K562 (cell line): Measurements from ENCODE around the gene WDR18. TPM values are rescaled to one million over a fixed set of nuclear protein-coding genes. Genes with fewer than 3 reads are reported as not detected.
A peak's percentile ranks its signal among the peaks of the same experiment; 100 is the strongest.

ENCODE experiments used
- ARHGAP35 ChIP-seq: fragments of 450-650 bp; IDR thresholded peaks from 2 replicates; pipeline ENCODE4 v1.6.1; 2018; ENCODE audit not compliant: partially characterized antibody
- ELF4 ChIP-seq: fragments of 450-650 bp; formaldehyde crosslinking; IDR thresholded peaks from 2 replicates; pipeline ENCODE4 v1.4.0; 2022; ENCODE audit warnings: missing genetic modification characterization
- HNRNPUL1 ChIP-seq: fragments of 200-400 bp; formaldehyde crosslinking; IDR thresholded peaks from 2 replicates; pipeline ENCODE4 v1.6.1; 2017; ENCODE audit warnings: low read length
- JUNB ChIP-seq: fragments of 450-650 bp; formaldehyde crosslinking; conservative IDR thresholded peaks from 2 replicates; pipeline ENCODE4 v1.4.0; 2020; ENCODE audit warnings: mild to moderate bottlenecking
- MXI1 ChIP-seq: IDR thresholded peaks from 2 replicates; pipeline ENCODE4 v1.6.1; 2011; ENCODE audit warnings: low read depth, mild to moderate bottlenecking, improper control_type of control experiment, low read length
- NEUROD1 ChIP-seq: fragments of 150-350 bp; IDR thresholded peaks from 2 replicates; pipeline ENCODE4 v1.6.1; 2014; ENCODE audit warnings: borderline replicate concordance, low read length, low read depth; ENCODE audit not compliant: partially characterized antibody
- NFYB ChIP-seq: IDR thresholded peaks from 2 replicates; pipeline ENCODE4 v1.6.1; 2011; ENCODE audit warnings: mild to moderate bottlenecking, moderate library complexity; ENCODE audit not compliant: insufficient read length; ENCODE audit errors: extremely low read depth
- PTRF ChIP-seq: fragments of 450-650 bp; IDR thresholded peaks from 2 replicates; pipeline ENCODE4 v1.6.1; 2016; ENCODE audit warnings: mild to moderate bottlenecking, missing genetic modification characterization, missing compliant biosample characterization
- SMC3 ChIP-seq: conservative IDR thresholded peaks from 2 replicates; pipeline ENCODE4 v1.6.1; 2011; ENCODE audit warnings: low read depth, low read length, improper control_type of control experiment; ENCODE audit not compliant: insufficient read depth
- TARDBP ChIP-seq: fragments of 450-650 bp; IDR thresholded peaks from 2 replicates; pipeline ENCODE4 v1.6.1; 2016
- ZFP30 ChIP-seq: fragments of 250-450 bp; sonication (Bioruptor Pico); IDR thresholded peaks from 2 replicates; pipeline ENCODE4 v1.8.0; 2022; ENCODE audit warnings: moderate library complexity, mild to moderate bottlenecking, inconsistent platforms, borderline replicate concordance
- ZNF224 ChIP-seq: sonication (generic); formaldehyde crosslinking; IDR thresholded peaks from 2 replicates; pipeline ENCODE4 v1.8.0; 2022; ENCODE audit warnings: mild to moderate bottlenecking, missing genetic modification reagents
- ZNF3 ChIP-seq: fragments of 250-450 bp; sonication (Bioruptor Pico); IDR thresholded peaks from 2 replicates; pipeline ENCODE4 v1.5.0; 2021; ENCODE audit warnings: mild to moderate bottlenecking, moderate library complexity
- ZNF384 ChIP-seq: IDR thresholded peaks from 2 replicates; pipeline ENCODE4 v1.6.1; 2012; ENCODE audit warnings: low read depth, low read length, improper control_type of control experiment
- ZNF444 ChIP-seq: fragments of 250-450 bp; sonication (Bioruptor Pico); IDR thresholded peaks from 2 replicates; pipeline ENCODE4 v1.4.0; 2020; ENCODE audit warnings: mild to moderate bottlenecking, moderate library complexity
- ZNF445 ChIP-seq: fragments of 250-450 bp; sonication (Bioruptor Pico); IDR thresholded peaks from 2 replicates; pipeline ENCODE4 v1.4.0; 2020; ENCODE audit warnings: low read depth, mild to moderate bottlenecking, moderate library complexity
- ZNF57 ChIP-seq: fragments of 450-650 bp; formaldehyde crosslinking; IDR thresholded peaks from 2 replicates; pipeline ENCODE4 v1.4.0; 2020; ENCODE audit warnings: mild to moderate bottlenecking, moderate library complexity
- ZNF830 ChIP-seq: fragments of 250-450 bp; sonication (Bioruptor Pico); IDR thresholded peaks from 2 replicates; pipeline ENCODE4 v1.5.0; 2021; ENCODE audit warnings: mild to moderate bottlenecking
- polyA plus RNA-seq, 8 experiments: library from polyadenylated mRNA; depleted of rRNA in 4 of 8; stranded (reverse) in 5 of 8; unstranded in 3 of 8; fragments of >200 nt; fragmentation: Nextera tagmentation in 2 of 8; fragmentation: Illumina TruSeq in 1 of 8; extraction: Ambion mirVana in 2 of 8; extraction: Trizol in 1 of 8; gene quantifications; 2 replicates each; pipeline versions ENCODE4 v1.2.1 to v1.2.3, GENCODE V29; 2011 to 2014; ENCODE audit warnings: inconsistent platforms in 1 of 8, missing spikeins in 1 of 8
- total RNA-seq, 7 experiments: library from RNA; depleted of rRNA in 6 of 7; stranded (reverse); fragments of >200 nt in 6 of 7; fragmentation: Illumina TruSeq in 2 of 7; extraction: Trizol in 2 of 7; gene quantifications; 2 replicates each; pipeline versions ENCODE4 v1.2.1 to v1.2.3, GENCODE V29; 2011 to 2021; ENCODE audit warnings: low replicate concordance in 1 of 7
- TF ChIP-seq, protein P1 (sequence below): fragments of 450-650 bp; IDR thresholded peaks from 2 replicates; pipeline ENCODE4 v1.6.1; 2016
- TF ChIP-seq, protein P2 (sequence below), 2 experiments: fragments of 450-650 bp; IDR thresholded peaks; 2 replicates each; pipeline ENCODE4 v1.6.1; 2018; ENCODE audit warnings: mild to moderate bottlenecking in 2 of 2, low read depth in 1 of 2; ENCODE audit not compliant: partially characterized antibody in 2 of 2
- TF ChIP-seq, protein P3 (sequence below), 2 experiments: fragments of 450-650 bp in 1 of 2; sonication (generic) in 1 of 2; formaldehyde crosslinking; conservative IDR thresholded peaks; 2 replicates each; pipeline versions ENCODE4 v1.4.0 to v1.8.1; 2020 to 2022; ENCODE audit warnings: mild to moderate bottlenecking in 1 of 2, missing genetic modification reagents in 1 of 2
- TF ChIP-seq, protein P4 (sequence below), 2 experiments: fragments of 450-650 bp in 1 of 2; sonication (generic) in 1 of 2; formaldehyde crosslinking in 1 of 2; IDR thresholded peaks in 1 of 2; conservative IDR thresholded peaks in 1 of 2; 2 replicates each; pipeline versions ENCODE4 v1.6.1 to v1.8.1; 2016 to 2023; ENCODE audit warnings: mild to moderate bottlenecking in 2 of 2, moderate library complexity in 2 of 2, inconsistent platforms in 1 of 2, missing genetic modification reagents in 1 of 2

Gene WDR18
- total and polyA plus RNA-seq, 9 of the 15 experiments (the other 6 are each of a cell fraction or from before 2014, with no cell fraction given) = 0.65 to 181 (median 30.1) TPM

DNA sequence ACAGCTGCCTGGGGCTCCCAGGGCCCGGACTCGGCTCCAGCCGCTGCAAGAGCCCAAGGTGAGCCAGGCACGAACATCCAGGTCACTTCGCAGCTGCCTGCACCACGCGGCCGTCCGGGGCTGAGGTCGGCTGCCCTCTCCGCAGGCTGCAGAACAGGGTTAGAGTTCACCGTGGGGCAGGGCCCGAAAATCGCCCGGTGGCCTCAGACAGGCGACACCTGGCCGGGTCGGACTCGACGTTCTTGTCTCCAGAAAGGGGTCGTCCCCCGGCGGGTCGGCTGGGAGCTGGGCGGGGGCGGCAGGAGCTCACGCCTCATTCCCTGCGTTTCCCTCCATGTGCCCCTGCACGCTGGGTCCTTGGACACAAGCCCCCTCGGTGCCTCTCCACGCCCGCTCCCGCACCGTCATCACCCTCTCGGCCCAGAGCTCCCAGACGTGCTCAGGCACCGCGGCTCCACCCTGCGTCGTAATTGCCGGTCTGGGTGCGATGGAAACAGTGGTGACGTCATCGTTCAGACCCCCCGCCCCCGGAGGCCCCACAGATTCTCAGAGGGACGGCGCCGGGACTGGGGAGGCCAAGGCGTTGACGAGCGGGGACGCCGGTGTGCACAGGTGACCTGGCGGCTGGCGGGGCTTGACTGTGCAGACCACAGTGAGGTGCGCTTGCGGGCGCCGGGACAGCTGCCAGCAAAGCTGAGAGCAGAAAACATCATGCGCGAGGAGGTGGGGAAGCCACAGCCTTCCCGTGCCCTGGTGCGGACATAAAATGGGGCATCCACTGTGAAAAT lies 12.1 kb downstream of the WDR18 start (continued):
- TF ChIP-seq, protein P1, sequence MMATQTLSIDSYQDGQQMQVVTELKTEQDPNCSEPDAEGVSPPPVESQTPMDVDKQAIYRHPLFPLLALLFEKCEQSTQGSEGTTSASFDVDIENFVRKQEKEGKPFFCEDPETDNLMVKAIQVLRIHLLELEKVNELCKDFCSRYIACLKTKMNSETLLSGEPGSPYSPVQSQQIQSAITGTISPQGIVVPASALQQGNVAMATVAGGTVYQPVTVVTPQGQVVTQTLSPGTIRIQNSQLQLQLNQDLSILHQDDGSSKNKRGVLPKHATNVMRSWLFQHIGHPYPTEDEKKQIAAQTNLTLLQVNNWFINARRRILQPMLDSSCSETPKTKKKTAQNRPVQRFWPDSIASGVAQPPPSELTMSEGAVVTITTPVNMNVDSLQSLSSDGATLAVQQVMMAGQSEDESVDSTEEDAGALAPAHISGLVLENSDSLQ = no peak
- TF ChIP-seq, protein P2, sequence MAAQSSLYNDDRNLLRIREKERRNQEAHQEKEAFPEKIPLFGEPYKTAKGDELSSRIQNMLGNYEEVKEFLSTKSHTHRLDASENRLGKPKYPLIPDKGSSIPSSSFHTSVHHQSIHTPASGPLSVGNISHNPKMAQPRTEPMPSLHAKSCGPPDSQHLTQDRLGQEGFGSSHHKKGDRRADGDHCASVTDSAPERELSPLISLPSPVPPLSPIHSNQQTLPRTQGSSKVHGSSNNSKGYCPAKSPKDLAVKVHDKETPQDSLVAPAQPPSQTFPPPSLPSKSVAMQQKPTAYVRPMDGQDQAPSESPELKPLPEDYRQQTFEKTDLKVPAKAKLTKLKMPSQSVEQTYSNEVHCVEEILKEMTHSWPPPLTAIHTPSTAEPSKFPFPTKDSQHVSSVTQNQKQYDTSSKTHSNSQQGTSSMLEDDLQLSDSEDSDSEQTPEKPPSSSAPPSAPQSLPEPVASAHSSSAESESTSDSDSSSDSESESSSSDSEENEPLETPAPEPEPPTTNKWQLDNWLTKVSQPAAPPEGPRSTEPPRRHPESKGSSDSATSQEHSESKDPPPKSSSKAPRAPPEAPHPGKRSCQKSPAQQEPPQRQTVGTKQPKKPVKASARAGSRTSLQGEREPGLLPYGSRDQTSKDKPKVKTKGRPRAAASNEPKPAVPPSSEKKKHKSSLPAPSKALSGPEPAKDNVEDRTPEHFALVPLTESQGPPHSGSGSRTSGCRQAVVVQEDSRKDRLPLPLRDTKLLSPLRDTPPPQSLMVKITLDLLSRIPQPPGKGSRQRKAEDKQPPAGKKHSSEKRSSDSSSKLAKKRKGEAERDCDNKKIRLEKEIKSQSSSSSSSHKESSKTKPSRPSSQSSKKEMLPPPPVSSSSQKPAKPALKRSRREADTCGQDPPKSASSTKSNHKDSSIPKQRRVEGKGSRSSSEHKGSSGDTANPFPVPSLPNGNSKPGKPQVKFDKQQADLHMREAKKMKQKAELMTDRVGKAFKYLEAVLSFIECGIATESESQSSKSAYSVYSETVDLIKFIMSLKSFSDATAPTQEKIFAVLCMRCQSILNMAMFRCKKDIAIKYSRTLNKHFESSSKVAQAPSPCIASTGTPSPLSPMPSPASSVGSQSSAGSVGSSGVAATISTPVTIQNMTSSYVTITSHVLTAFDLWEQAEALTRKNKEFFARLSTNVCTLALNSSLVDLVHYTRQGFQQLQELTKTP (IDR thresholded peaks at IDR 0.05; ENCODE audit: low read depth in 1 of 2, partially characterized antibody in 2 of 2) = no peak
- TF ChIP-seq TARDBP = no peak
- TF ChIP-seq ELF4 (CRISPR knock-in tag) = no peak
- TF ChIP-seq SMC3 = no peak
- TF ChIP-seq HNRNPUL1 = no peak
- TF ChIP-seq MXI1 = no peak
- TF ChIP-seq ZNF384 = no peak
- TF ChIP-seq ZNF444 (CRISPR knock-in tag) = no peak
- TF ChIP-seq ZNF224 (CRISPR knock-in tag) = no peak
- no peak for TF ChIP-seq ZFP30 (CRISPR knock-in tag)
- TF ChIP-seq ZNF445 (CRISPR knock-in tag) = no peak
- TF ChIP-seq PTRF (tag) = no peak
- TF ChIP-seq, protein P3, sequence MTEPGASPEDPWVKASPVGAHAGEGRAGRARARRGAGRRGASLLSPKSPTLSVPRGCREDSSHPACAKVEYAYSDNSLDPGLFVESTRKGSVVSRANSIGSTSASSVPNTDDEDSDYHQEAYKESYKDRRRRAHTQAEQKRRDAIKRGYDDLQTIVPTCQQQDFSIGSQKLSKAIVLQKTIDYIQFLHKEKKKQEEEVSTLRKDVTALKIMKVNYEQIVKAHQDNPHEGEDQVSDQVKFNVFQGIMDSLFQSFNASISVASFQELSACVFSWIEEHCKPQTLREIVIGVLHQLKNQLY (CRISPR knock-in tag; conservative IDR thresholded peaks at IDR 0.05) = no peak
- TF ChIP-seq ARHGAP35 = no peak
- no peak for TF ChIP-seq ZNF3 (CRISPR knock-in tag)
- no peak for TF ChIP-seq NEUROD1
- TF ChIP-seq JUNB = peak; percentile 95
- TF ChIP-seq ZNF830 (CRISPR knock-in tag) = no peak
- TF ChIP-seq ZNF57 (CRISPR knock-in tag) = no peak
- no peak for TF ChIP-seq NFYB
- TF ChIP-seq, protein P4, sequence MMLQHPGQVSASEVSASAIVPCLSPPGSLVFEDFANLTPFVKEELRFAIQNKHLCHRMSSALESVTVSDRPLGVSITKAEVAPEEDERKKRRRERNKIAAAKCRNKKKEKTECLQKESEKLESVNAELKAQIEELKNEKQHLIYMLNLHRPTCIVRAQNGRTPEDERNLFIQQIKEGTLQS (IDR thresholded peaks at IDR 0.05) = peak; percentile 100
- TF ChIP-seq, protein P4 (CRISPR knock-in tag; conservative IDR thresholded peaks at IDR 0.05) = peak; percentile 78; the same call in 1 of the 2 replicates
